DND-41 (cell line): Measurements from ENCODE around the gene TMEM91.

ENCODE experiments used
- EZH2 ChIP-seq: IDR thresholded peaks from 3 replicates; pipeline ENCODE4 v1.6.1; 2012; ENCODE audit warnings: borderline replicate concordance, low read depth, mild to moderate bottlenecking, moderate library complexity, low read length, inconsistent platforms; ENCODE audit not compliant: severe bottlenecking
- TF ChIP-seq, protein P1 (sequence below): IDR thresholded peaks from 2 replicates; pipeline ENCODE4 v1.5.1; 2012; ENCODE audit warnings: borderline replicate concordance, low read length, moderate library complexity, mild to moderate bottlenecking; ENCODE audit not compliant: poor library complexity, severe bottlenecking; ENCODE audit errors: extremely low read depth

- TF ChIP-seq, protein P1, sequence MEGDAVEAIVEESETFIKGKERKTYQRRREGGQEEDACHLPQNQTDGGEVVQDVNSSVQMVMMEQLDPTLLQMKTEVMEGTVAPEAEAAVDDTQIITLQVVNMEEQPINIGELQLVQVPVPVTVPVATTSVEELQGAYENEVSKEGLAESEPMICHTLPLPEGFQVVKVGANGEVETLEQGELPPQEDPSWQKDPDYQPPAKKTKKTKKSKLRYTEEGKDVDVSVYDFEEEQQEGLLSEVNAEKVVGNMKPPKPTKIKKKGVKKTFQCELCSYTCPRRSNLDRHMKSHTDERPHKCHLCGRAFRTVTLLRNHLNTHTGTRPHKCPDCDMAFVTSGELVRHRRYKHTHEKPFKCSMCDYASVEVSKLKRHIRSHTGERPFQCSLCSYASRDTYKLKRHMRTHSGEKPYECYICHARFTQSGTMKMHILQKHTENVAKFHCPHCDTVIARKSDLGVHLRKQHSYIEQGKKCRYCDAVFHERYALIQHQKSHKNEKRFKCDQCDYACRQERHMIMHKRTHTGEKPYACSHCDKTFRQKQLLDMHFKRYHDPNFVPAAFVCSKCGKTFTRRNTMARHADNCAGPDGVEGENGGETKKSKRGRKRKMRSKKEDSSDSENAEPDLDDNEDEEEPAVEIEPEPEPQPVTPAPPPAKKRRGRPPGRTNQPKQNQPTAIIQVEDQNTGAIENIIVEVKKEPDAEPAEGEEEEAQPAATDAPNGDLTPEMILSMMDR = no peak
- TF ChIP-seq EZH2 = no peak
These were observed 48.2 kb downstream of the TMEM91 start for GRCh38 chr19:41424335-41425173.
